Measurements from ENCODE around the gene DLGAP1.

DNA sequence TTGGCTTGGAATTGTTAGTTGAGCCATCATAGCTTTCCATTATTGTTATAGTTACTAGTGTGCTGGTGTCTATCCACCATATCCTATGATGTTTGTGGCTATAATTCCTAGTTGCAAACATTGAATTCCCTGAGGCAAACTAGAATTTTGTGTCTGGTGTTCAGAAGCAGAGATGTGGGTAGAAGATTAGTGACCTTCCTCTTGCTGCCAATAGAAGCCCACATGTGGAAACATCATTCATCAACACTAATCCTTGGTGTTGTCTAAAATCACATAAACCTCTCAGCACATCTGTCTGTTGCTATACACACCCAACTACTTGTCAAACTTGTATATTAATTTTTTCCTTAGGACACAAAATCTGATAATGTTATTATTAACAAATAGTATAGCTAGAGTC is 631.0 kb downstream of the DLGAP1 start:
- TF ChIP-seq, protein P1, sequence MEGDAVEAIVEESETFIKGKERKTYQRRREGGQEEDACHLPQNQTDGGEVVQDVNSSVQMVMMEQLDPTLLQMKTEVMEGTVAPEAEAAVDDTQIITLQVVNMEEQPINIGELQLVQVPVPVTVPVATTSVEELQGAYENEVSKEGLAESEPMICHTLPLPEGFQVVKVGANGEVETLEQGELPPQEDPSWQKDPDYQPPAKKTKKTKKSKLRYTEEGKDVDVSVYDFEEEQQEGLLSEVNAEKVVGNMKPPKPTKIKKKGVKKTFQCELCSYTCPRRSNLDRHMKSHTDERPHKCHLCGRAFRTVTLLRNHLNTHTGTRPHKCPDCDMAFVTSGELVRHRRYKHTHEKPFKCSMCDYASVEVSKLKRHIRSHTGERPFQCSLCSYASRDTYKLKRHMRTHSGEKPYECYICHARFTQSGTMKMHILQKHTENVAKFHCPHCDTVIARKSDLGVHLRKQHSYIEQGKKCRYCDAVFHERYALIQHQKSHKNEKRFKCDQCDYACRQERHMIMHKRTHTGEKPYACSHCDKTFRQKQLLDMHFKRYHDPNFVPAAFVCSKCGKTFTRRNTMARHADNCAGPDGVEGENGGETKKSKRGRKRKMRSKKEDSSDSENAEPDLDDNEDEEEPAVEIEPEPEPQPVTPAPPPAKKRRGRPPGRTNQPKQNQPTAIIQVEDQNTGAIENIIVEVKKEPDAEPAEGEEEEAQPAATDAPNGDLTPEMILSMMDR (IDR thresholded peaks at IDR 0.05; ENCODE audit: low read depth, low read length): no peak
- no peak for TF ChIP-seq POLR2A (IDR thresholded peaks at IDR 0.05; ENCODE audit: extremely low read depth, insufficient read length)
- TF ChIP-seq MYC (IDR thresholded peaks at IDR 0.05; ENCODE audit: low read depth, low read length): no peak

Measured in NB4 (cell line).